Mesenchymal stem cell (in vitro differentiated cells and primary cell): ENCODE results near the gene STAG1.

Experiments used
- DNase-seq: peaks from one replicate; pipeline ENCODE4 v3.0.0-alpha.2; 2013
- H2AFZ ChIP-seq: one replicate; pipeline ENCODE4 v1.6.1; 2013; ENCODE audit warnings: low read depth, mild to moderate bottlenecking, control low read depth, inconsistent platforms, low read length, moderate library complexity
- H2AK5ac ChIP-seq: 2 replicates; pipeline ENCODE4 v1.6.1; 2013; ENCODE audit warnings: low read length, moderate library complexity, mild to moderate bottlenecking, inconsistent platforms; ENCODE audit not compliant: severe bottlenecking
- H2BK120ac ChIP-seq: one replicate; pipeline ENCODE4 v1.6.1; 2013; ENCODE audit warnings: low read depth, mild to moderate bottlenecking, inconsistent platforms, low read length, moderate library complexity
- H2BK12ac ChIP-seq, 2 experiments: one replicate each; pipeline ENCODE4 v1.6.1; 2013; ENCODE audit warnings: inconsistent platforms in 2 of 2, low read length in 2 of 2, mild to moderate bottlenecking in 2 of 2, moderate library complexity in 2 of 2, control low read depth in 1 of 2
- H2BK15ac ChIP-seq: one replicate; pipeline ENCODE4 v1.6.1; 2013; ENCODE audit warnings: mild to moderate bottlenecking, low read depth, inconsistent platforms; ENCODE audit not compliant: poor library complexity, severe bottlenecking
- H2BK5ac ChIP-seq: 2 replicates; pipeline ENCODE4 v1.6.1; 2013; ENCODE audit warnings: low read depth, mild to moderate bottlenecking, low read length, control low read depth, inconsistent platforms; ENCODE audit not compliant: poor library complexity, severe bottlenecking
- H3K14ac ChIP-seq, 2 experiments: one replicate each; pipeline ENCODE4 v1.6.1; 2013; ENCODE audit warnings: inconsistent platforms in 2 of 2, low read length in 2 of 2, control low read depth in 1 of 2, mild to moderate bottlenecking in 1 of 2, moderate library complexity in 1 of 2
- H3K18ac ChIP-seq, 2 experiments: one replicate each; pipeline ENCODE4 v1.6.1; 2013; ENCODE audit warnings: inconsistent platforms in 2 of 2, low read length in 2 of 2, control low read depth in 1 of 2, low read depth in 1 of 2, mild to moderate bottlenecking in 1 of 2
- H3K23ac ChIP-seq, 2 experiments: one replicate each; pipeline ENCODE4 v1.6.1; 2013; ENCODE audit warnings: inconsistent platforms in 2 of 2, low read length in 2 of 2, mild to moderate bottlenecking in 2 of 2, moderate library complexity in 2 of 2, control low read depth in 1 of 2
- H3K27ac ChIP-seq: 2 replicates; pipeline ENCODE4 v1.5.1; 2013; ENCODE audit warnings: mild to moderate bottlenecking, moderate library complexity, low read length, control low read depth, inconsistent platforms; ENCODE audit not compliant: poor library complexity, severe bottlenecking
- H3K27me3 ChIP-seq, 2 experiments: 2 replicates each; pipeline versions ENCODE4 v1.6.1 to v1.7.0; 2013; ENCODE audit warnings: low read length in 2 of 2, mild to moderate bottlenecking in 2 of 2, moderate library complexity in 2 of 2, control low read depth in 1 of 2, inconsistent platforms in 1 of 2; ENCODE audit not compliant: control insufficient read depth in 1 of 2, insufficient read depth in 1 of 2
- H3K36me3 ChIP-seq, 2 experiments: 2 replicates each; pipeline versions ENCODE4 v1.6.1 to v1.7.0; 2013; ENCODE audit warnings: low read length in 2 of 2, control low read depth in 1 of 2, inconsistent platforms in 1 of 2, low read depth in 1 of 2, mild to moderate bottlenecking in 1 of 2; ENCODE audit not compliant: insufficient read depth in 2 of 2, control insufficient read depth in 1 of 2
- H3K4ac ChIP-seq, 2 experiments: one replicate each; pipeline ENCODE4 v1.6.1; 2013; ENCODE audit warnings: inconsistent platforms in 2 of 2, low read length in 2 of 2, mild to moderate bottlenecking in 2 of 2, moderate library complexity in 2 of 2, control low read depth in 1 of 2, low read depth in 1 of 2
- H3K4me1 ChIP-seq: 2 replicates; pipeline ENCODE4 v1.6.1; 2013; ENCODE audit warnings: low read depth, low read length, control low read depth; ENCODE audit not compliant: control insufficient read depth, insufficient read depth
- H3K4me2 ChIP-seq: 2 replicates; pipeline ENCODE4 v1.6.1; 2013; ENCODE audit warnings: low read length, mild to moderate bottlenecking, inconsistent platforms; ENCODE audit not compliant: poor library complexity, severe bottlenecking
- H3K4me3 ChIP-seq, 2 experiments: 2 replicates each; pipeline versions ENCODE4 v1.5.1 to v1.7.0; 2013; ENCODE audit warnings: low read length in 2 of 2, mild to moderate bottlenecking in 2 of 2, control low read depth in 1 of 2, low read depth in 1 of 2; ENCODE audit not compliant: insufficient read depth in 1 of 2
- H3K79me1 ChIP-seq: replicated peaks from 2 replicates; pipeline ENCODE4 v1.6.1; 2013; ENCODE audit warnings: mild to moderate bottlenecking, control low read depth, low read length, inconsistent platforms; ENCODE audit not compliant: poor library complexity, severe bottlenecking
- H3K9ac ChIP-seq: 2 replicates; pipeline ENCODE4 v1.7.0; 2013; ENCODE audit warnings: mild to moderate bottlenecking, low read length, moderate library complexity
- H3K9me3 ChIP-seq: 2 replicates; pipeline ENCODE4 v1.7.0; 2013; ENCODE audit warnings: mild to moderate bottlenecking, low read length; ENCODE audit not compliant: control insufficient read depth
- H4K8ac ChIP-seq: one replicate; pipeline ENCODE4 v1.6.1; 2013; ENCODE audit warnings: inconsistent platforms, mild to moderate bottlenecking, low read length, moderate library complexity
- H4K91ac ChIP-seq: one replicate; pipeline ENCODE4 v1.6.1; 2013; ENCODE audit warnings: mild to moderate bottlenecking, low read length, inconsistent platforms
- WGBS: methylation state at CpG from one replicate; pipeline ENCODE4 v1.1.7; 2013; ENCODE audit warnings: mixed read lengths; 5-methylcytosine and 5-hydroxymethylcytosine counted together

The STAG1 gene

GRCh38 chr3:136329593-136329992, 422.6 kb downstream of the STAG1 start:
- Histone ChIP-seq H3K4me3 (no peak overlapping the region), H3K79me1 (peaks cover 7% of the 10 kb centered on the region), H3K14ac (no peak overlapping the region), H3K4me1 (peaks cover 2% of the 10 kb centered on the region), H4K91ac (no peak overlapping the region), H3K9me3 (no peaks in the 10 kb centered on the region), H4K8ac (no peak overlapping the region), H3K23ac (no peak overlapping the region), H3K36me3 (peaks cover 43 to 60% of the 10 kb centered on the region in 2 experiments), H3K27ac (no peak overlapping the region), H3K4ac (no peak overlapping the region), H2BK120ac (no peak overlapping the region), H2BK15ac (no peak overlapping the region), H3K4me2 (no peak overlapping the region), H3K9ac (no peak overlapping the region), H2BK12ac (no peak overlapping the region), H2AK5ac (no peak overlapping the region), H2AFZ (no peak overlapping the region), H3K27me3 (no peaks in the 10 kb centered on the region), H2BK5ac (no peak overlapping the region), H3K18ac (no peak overlapping the region)
- no peak for DNase-seq
- WGBS: 95% methylated on average over 5 of the region's 5 CpGs

- no peak overlapping the region for H2BK15ac ChIP-seq
- H3K79me1 ChIP-seq: peaks cover 7% of the 10 kb centered on the region
- H4K8ac ChIP-seq: no peak overlapping the region
Measured at GRCh38 chr3:136327671-136328070, 424.5 kb downstream of the STAG1 start.

DNA sequence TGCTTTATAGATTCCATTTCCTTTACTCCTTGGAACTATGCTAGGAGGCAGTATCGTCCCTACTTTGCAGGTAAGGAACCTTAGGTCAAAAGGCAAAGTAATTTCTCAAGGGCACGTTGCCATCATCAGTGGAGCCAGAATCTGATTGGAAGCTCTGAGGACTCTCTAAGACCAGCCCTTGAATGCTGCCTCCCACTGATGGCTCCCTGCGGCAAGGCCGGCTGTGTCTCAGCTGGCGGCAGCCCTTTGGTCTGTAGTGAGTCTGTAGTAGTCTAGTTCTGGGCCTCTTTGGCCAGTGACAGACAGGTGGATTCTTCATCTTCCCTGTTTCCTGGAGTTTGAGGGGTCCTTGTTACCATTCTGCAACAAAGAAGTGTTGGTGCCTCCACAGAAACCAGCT, 425.9 kb downstream of the STAG1 start:
- no peaks in the 10 kb centered on the region for H3K27me3 ChIP-seq
- H3K18ac ChIP-seq: no peak overlapping the region
- no peak overlapping the region for H3K27ac ChIP-seq
- H4K91ac ChIP-seq: no peak overlapping the region
- no peak for DNase-seq
- no peak overlapping the region for H4K8ac ChIP-seq
- H3K4me1 ChIP-seq: no peaks in the 10 kb centered on the region
- H3K9me3 ChIP-seq: peaks cover 22% of the 10 kb centered on the region
- no peak overlapping the region for H3K23ac ChIP-seq
- peaks cover 7% of the 10 kb centered on the region for H3K79me1 ChIP-seq
- no peak overlapping the region for H2AK5ac ChIP-seq
- H3K36me3 ChIP-seq: peaks cover 36 to 55% of the 10 kb centered on the region in 2 experiments
- no peak overlapping the region for H3K4me2 ChIP-seq
- no peak overlapping the region for H3K4me3 ChIP-seq
- H3K14ac ChIP-seq: no peak overlapping the region
- no peak overlapping the region for H3K9ac ChIP-seq
- no peak overlapping the region for H3K4ac ChIP-seq
- H2BK15ac ChIP-seq: no peak overlapping the region
- no peak overlapping the region for H2AFZ ChIP-seq
- H2BK5ac ChIP-seq: no peak overlapping the region
- over 99% methylated on average over 5 of the region's 5 CpGs for WGBS
- no peak overlapping the region for H2BK12ac ChIP-seq
- no peak overlapping the region for H2BK120ac ChIP-seq

More at GRCh38 chr3:136327671-136328070, 424.5 kb downstream of the STAG1 start:
- H3K27ac ChIP-seq: no peak overlapping the region
- H3K14ac ChIP-seq: no peak overlapping the region
- H2BK120ac ChIP-seq: no peak overlapping the region
- H3K9me3 ChIP-seq: peaks cover 9% of the 10 kb centered on the region
- no peaks in the 10 kb centered on the region for H3K27me3 ChIP-seq
- H4K91ac ChIP-seq: no peak overlapping the region
- H3K23ac ChIP-seq: no peak overlapping the region
- H2AK5ac ChIP-seq: no peak overlapping the region
- DNase-seq: no peak
- WGBS: over 99% methylated on average over 5 of the region's 5 CpGs
- no peak overlapping the region for H3K4ac ChIP-seq
- no peak overlapping the region for H2BK12ac ChIP-seq
- H3K18ac ChIP-seq: no peak overlapping the region
- H3K4me2 ChIP-seq: no peak overlapping the region
- H3K4me3 ChIP-seq: no peak overlapping the region
- H2BK5ac ChIP-seq: no peak overlapping the region
- no peak overlapping the region for H2AFZ ChIP-seq
- H3K9ac ChIP-seq: no peak overlapping the region
- H3K36me3 ChIP-seq: peaks cover 34 to 52% of the 10 kb centered on the region in 2 experiments
- no peaks in the 10 kb centered on the region for H3K4me1 ChIP-seq

DNA sequence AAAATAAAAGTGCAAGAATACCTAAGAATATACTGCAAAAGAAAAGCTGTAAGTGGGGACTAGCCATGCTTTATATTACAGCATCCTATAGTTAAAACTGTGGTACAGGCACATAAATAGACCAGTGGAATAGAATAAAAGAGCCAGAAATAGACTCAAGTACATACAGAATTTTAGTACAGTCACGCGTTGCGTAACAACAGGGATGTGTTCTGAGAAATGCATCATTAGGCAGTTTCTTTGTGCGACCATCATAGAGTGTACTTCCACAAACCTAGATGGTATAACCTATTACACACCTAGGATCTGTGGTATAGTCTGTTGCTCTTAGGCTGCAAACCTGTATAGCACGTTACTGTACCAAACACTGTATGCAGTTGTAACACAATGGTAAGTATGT, 440.2 kb downstream of the STAG1 start:
- peaks cover 0 to 5% of the 10 kb centered on the region in 2 experiments for H3K36me3 ChIP-seq
- DNase-seq: no peak
- no peak overlapping the region for H2AFZ ChIP-seq
- no peak overlapping the region for H3K4me3 ChIP-seq
- no peak overlapping the region for H2BK120ac ChIP-seq
- 98% methylated on average over 4 of the region's 5 CpGs for WGBS
- no peak overlapping the region for H4K91ac ChIP-seq
- H3K4me2 ChIP-seq: no peak overlapping the region
- no peaks in the 10 kb centered on the region for H3K4me1 ChIP-seq
- no peak overlapping the region for H4K8ac ChIP-seq
- H3K14ac ChIP-seq: no peak overlapping the region
- no peak overlapping the region for H3K4ac ChIP-seq
- H3K9me3 ChIP-seq: no peaks in the 10 kb centered on the region
- no peak overlapping the region for H2BK15ac ChIP-seq
- no peak overlapping the region for H2BK5ac ChIP-seq
- no peak overlapping the region for H3K18ac ChIP-seq
- no peak overlapping the region for H2BK12ac ChIP-seq
- no peak overlapping the region for H3K27ac ChIP-seq
- H3K27me3 ChIP-seq: no peaks in the 10 kb centered on the region
- no peak overlapping the region for H3K9ac ChIP-seq
- H3K23ac ChIP-seq: no peak overlapping the region
- no peak overlapping the region for H2AK5ac ChIP-seq
- H3K79me1 ChIP-seq: no peaks in the 10 kb centered on the region
